Measurements from ENCODE around the gene PCP4L1.

PCP4L1 gene

GRCh38 chr1:161259765-161260164, 1.2 kb downstream of the PCP4L1 start:
- no peak for TF ChIP-seq CTCF (IDR thresholded peaks at IDR 0.05)
- no peaks in the 10 kb centered on the region for H3K36me3 ChIP-seq (ENCODE audit: control insufficient read depth, insufficient read depth, low read length)
- no peaks in the 10 kb centered on the region for H3K79me2 ChIP-seq
- H3K9ac ChIP-seq = no peak overlapping the region
- no peaks in the 10 kb centered on the region for H3K9me3 ChIP-seq (ENCODE audit: control insufficient read depth, low read length)
- no peak overlapping the region for H3K27ac ChIP-seq
- no peak overlapping the region for H3K4me3 ChIP-seq (ENCODE audit: low read depth, low read length)
- peaks cover 4% of the 10 kb centered on the region for H3K4me1 ChIP-seq
- no peak overlapping the region for H2AFZ ChIP-seq
- H3K27me3 ChIP-seq (ENCODE audit: control insufficient read depth, insufficient read depth, low read length) = no peaks in the 10 kb centered on the region
- H3K4me2 ChIP-seq (ENCODE audit: low read length) = no peak overlapping the region

GRCh38 chr1:161260376-161261260, 2.1 kb downstream of the PCP4L1 start:
- no peak for TF ChIP-seq CTCF (IDR thresholded peaks at IDR 0.05)
- H3K27ac ChIP-seq = no peak overlapping the region
- H3K9ac ChIP-seq = no peak overlapping the region
- no peaks in the 10 kb centered on the region for H3K79me2 ChIP-seq
- H3K4me1 ChIP-seq = peaks cover 4% of the 10 kb centered on the region
- no peak overlapping the region for H3K4me3 ChIP-seq (ENCODE audit: low read depth, low read length)
- H2AFZ ChIP-seq = no peak overlapping the region
- no peaks in the 10 kb centered on the region for H3K27me3 ChIP-seq (ENCODE audit: control insufficient read depth, insufficient read depth, low read length)
- no peaks in the 10 kb centered on the region for H3K9me3 ChIP-seq (ENCODE audit: control insufficient read depth, low read length)
- H3K36me3 ChIP-seq (ENCODE audit: control insufficient read depth, insufficient read depth, low read length) = no peaks in the 10 kb centered on the region
- peak overlapping the region; percentile 28 for H3K4me2 ChIP-seq (ENCODE audit: low read length)

GRCh38 chr1:161261261-161262235, 3.0 kb downstream of the PCP4L1 start:
- no peak overlapping the region for H3K9ac ChIP-seq
- H3K36me3 ChIP-seq (ENCODE audit: control insufficient read depth, insufficient read depth, low read length) = no peaks in the 10 kb centered on the region
- no peak overlapping the region for H3K4me3 ChIP-seq (ENCODE audit: low read depth, low read length)
- no peak for TF ChIP-seq CTCF (IDR thresholded peaks at IDR 0.05)
- no peaks in the 10 kb centered on the region for H3K79me2 ChIP-seq
- peak overlapping the region; percentile 14 for H2AFZ ChIP-seq
- H3K27me3 ChIP-seq (ENCODE audit: control insufficient read depth, insufficient read depth, low read length) = no peaks in the 10 kb centered on the region
- no peaks in the 10 kb centered on the region for H3K9me3 ChIP-seq (ENCODE audit: control insufficient read depth, low read length)
- peak overlapping the region; percentile 28 for H3K4me2 ChIP-seq (ENCODE audit: low read length)
- H3K4me1 ChIP-seq = peaks cover 4% of the 10 kb centered on the region
- H3K27ac ChIP-seq = no peak overlapping the region

GRCh38 chr1:161265305-161265704, 6.8 kb downstream of the PCP4L1 start:
- Histone ChIP-seq H2AFZ (no peak overlapping the region), H3K36me3 (ENCODE audit: control insufficient read depth, insufficient read depth, low read length) (no peaks in the 10 kb centered on the region), H3K27me3 (ENCODE audit: control insufficient read depth, insufficient read depth, low read length) (no peaks in the 10 kb centered on the region), H3K4me2 (ENCODE audit: low read length) (no peak overlapping the region), H3K9me3 (ENCODE audit: control insufficient read depth, low read length) (no peaks in the 10 kb centered on the region), H3K4me3 (ENCODE audit: low read depth, low read length) (no peak overlapping the region), H3K27ac (no peak overlapping the region), H3K79me2 (no peaks in the 10 kb centered on the region), H3K9ac (no peak overlapping the region), H3K4me1 (peaks cover 2% of the 10 kb centered on the region)
- TF ChIP-seq CTCF (IDR thresholded peaks at IDR 0.05) = no peak
